Right kidney (tissue), 1 donor: Measurements from ENCODE around the gene BCL2.

ENCODE experiments used
- DNase-seq: peaks from one replicate; pipeline ENCODE4 v3.0.0-alpha.2; 2016

The BCL2 gene

DNA sequence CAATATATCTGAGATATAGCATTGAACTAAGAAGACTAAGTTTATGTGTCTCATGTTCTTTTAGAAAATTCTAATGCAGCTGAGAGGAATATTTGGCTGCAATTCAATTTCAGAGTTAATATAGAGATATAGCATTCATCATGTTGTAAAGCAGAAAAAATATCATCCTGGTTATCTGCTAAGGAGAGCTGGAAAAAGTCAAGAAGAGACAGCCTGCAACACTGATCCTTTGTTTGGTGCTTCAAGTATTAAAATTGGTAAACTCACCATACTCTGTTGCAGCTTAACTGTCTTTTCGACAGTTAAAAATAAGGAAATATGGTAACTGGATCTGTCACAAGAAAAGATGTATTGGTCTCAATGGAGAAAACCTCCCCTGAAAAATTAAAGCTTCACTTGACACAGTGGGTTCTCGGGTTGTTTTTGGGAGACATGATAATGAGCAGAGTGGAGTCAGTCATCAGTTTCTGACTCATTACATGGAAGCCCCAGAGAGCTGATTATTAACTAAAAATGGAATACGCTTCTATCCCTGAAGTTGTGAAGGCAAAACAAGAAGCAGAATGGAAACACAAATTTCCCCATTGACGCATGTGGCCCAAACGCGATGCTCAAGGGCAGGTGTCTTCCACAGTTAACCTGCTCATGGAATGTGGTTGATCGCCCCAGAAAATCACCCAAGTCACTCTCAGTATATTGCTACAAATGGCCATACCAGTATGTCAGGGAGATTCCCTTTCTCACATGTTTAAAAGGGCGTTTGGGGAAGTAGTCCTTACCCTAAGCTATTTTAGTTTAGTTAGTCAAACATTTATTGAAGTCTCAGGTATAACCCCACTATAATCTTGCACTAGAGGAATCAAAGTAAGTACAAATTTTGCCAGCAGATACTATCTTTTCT is 8.2 kb downstream of the BCL2 start:
- DNase-seq, result no peak

DNA sequence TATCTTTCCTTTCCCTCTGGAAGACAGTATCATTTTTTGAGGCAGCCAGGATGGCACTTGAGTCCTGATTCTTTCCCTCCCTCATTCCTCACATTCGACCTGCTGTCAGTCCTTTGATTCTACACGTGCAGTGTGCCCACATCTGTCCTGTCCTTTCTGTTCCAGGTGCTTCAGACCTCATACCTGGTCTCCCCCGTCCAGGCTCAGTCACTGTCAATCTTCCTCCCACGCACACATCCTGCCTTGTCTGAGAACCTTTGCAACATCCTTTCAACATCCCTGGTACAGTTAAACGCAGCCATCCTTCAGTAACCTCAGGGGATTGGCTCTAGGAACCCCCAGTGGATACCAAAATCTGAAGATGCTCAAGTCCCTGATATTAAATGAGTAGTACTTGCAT is 10.1 kb downstream of the BCL2 start:
- no peak for DNase-seq

DNA sequence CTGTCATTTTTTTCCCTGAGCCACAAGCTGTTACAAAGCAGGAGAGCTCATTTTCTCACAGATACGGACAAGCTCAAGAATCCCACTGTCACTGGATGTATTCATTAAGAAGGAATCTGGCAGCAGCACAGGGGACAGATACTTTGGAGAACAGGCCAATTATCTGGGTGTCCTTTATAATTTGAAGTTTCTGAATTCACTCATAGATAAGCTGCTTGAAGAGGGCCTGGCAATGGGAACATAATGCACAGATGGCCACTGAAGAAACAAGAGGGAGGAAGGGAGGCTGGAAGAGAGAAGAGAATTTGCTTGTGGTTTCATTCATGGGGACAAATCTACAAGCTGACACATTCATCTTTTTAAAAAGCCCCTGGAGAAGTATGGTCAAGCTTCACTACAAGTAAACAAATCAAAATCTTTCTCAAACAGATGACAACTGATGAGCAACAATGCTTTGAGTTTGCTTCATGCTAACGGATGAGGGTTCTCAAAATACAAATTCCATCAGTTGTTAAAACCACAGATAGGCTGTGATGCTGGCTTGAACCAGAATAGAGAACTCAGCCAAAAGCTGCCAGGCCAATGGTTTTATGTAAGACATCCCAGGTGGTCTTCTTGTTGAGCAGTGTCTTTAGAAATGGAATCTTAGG is 11.9 kb downstream of the BCL2 start:
- no peak for DNase-seq

DNA sequence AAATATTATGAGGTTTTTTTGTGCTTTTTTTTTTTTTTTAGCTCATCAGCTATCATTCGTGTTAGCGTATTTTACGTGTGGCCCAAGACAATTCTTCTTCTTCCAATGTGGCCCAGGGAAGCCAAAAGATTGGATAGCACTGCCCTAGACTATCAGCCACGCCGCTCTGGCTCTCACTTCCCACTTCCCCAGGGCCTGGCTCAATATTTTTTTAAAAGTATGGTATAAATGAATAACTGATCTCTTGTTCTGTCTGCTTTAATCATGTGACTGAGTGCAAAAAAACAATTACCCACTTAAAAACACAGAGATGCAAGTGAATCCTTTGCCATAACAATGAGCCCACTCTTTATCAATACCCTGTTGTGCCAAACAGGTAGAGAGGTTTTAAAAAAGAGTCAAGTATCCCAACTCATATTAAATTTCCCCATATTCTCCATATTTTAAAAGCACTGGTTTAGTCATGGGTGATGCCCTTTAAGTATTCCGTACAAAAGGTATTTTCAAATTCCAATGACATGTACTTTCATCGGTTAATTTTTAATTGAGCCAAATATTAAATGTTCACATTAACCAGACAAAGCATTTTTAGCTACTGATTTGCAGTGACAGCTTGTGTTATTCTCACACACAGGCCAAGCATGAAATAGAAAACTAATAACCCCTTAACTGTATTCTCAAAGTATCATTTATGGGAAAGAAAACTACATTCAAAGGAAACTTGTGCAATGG is 12.6 kb downstream of the BCL2 start:
- no peak for DNase-seq

DNA sequence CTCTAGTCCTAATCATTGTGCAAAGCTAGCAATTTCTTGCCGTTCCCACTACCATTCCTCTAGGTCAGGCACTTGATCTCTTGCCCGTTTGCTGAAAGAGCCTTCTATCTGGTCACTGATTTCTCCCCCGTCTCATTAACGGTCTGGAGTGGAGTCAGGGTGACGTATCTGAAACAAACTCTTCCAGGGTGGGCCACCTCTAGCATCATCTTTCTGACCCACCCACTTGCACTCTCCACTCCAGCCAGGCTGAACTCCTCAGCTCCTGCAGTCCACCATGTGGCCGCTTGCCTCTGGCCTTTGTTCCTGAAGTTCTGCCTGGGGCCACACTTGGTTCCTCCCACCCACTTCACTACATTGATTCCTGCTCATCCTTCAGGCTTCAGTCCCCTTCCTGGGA is 13.3 kb downstream of the BCL2 start:
- DNase-seq, result no peak

DNA sequence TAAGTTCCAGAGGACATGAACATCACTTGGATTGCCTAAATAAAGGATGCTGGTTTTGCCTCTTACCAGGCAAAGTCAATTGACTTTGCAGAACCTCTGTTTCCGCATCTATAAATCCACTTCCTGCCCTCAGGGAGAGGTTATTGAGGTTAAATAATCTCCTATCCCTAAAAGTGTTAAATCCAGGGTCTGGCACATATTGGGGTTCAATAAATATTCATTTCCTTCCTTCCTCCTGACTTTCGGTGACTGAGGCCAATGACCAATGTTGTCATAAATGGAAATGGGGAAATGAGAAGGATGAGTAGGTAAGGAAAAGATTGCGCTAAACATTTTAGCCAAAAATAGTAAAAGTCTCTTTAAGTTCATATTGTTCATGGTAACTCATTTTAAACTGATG is 16.0 kb downstream of the BCL2 start:
- DNase-seq, result no peak

DNA sequence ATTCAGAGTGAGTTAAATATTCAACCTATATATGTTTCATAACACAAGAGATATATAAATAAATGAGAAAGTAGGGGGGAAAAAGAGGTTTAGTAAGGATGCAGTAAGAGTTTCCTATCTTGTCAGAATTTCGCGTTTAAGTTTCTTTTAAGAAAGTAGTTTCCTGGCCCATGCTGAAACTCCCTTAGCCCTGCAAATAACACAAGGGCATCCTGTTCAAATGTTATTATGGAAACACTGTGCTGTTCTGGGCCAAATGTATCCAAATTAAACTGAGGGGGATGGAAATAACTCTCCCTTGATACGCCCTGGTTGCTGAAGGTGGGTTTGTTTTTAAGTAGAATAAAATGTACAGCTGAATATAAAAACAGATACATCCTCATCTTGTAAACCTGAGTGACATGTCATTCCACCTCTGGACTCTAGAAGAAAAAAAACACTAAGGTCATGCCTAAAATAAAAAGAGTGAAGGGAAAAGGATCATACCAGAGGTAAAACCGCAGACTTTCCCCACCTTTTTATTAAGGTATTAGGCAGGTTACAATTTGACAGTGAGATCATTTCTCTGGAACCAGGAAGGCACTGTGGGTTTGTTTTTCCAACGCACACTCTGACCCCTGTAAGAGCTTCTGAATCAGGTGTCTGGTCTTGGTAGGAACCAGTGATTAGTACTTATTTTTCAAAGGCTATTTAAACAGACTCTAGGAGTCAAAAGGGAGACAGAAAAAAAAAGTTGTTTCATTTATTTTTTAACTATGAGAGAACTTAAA is 16.7 kb downstream of the BCL2 start:
- no peak for DNase-seq

DNA sequence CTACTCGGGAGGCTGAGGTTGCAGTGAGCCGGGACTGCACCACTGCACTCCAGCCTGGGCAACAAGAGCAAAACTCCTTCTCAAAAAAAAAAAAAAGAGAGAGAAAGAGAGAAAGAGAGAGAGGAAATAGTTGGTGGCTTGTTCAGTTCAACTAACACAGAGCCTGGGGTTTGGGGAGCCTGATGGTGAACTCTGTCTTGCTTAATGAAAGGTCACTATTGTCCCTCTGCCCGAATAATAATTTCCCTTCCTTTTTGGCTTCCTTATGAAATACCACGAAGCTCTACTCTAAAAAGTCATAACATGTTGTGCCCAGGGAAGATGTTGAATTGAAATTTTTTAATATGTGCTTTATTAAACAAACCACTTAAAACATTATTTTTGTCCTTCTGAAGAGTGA is 17.3 kb downstream of the BCL2 start:
- DNase-seq, result no peak

DNA sequence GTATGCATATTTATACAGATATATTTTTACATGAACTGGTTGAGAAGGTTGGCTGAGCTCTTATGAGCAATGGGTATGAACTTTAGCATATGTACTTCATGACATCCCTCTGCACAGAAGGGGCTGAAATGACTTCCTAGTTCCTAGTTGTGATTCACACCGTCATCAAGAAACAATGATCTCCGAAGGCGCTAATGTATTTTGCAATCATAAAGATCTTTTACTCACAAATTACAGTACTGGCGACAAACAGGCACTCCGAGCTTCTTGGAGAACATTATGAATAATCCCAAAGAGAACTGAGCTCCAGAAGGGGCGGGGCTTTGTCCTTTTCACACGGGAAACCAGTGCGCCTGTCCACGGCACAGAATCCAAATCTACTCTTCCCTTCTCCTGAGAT is 18.1 kb downstream of the BCL2 start:
- DNase-seq, result no peak

DNA sequence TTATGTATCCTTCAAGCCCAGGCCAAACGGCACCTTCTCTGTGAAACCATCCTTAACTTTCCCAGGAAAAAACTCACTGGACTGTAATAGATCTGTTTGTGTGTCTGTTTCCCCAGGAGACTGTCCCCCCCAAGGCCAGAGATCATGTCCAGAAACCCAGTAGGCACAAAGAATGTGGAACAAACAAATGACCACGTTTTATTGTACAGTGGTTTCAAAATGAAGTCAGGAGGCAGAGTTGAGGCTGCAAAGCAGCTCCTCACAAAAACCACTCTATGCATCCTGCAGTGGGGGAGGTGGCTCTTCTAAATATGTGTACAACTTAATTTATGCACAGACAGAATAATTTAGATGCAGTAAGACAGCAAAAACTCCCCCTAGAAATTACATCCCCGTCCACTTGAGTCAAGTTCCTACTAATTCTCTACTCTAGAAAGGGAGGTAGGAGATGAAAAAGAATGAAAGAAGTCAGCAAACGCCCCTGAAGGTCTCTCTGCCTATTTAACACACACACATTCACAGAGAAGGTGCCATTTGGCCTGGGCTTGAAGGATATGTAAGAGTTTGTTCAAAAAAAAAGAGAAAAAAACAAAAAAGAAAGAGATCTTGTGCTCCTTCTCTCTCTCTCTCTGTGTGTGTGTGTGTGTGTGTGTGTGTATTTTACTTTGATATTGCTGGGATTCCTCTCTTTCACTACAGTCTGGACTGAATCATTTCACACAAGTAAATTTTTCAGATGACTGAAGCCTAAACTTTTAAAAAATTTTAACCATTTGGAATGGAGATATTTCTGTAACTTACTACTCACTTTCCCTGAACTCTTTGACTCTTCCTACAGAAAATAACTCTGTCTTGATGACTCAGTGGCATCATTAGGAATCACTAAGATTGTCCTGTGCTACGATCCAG is 19.5 kb downstream of the BCL2 start:
- no peak for DNase-seq

DNA sequence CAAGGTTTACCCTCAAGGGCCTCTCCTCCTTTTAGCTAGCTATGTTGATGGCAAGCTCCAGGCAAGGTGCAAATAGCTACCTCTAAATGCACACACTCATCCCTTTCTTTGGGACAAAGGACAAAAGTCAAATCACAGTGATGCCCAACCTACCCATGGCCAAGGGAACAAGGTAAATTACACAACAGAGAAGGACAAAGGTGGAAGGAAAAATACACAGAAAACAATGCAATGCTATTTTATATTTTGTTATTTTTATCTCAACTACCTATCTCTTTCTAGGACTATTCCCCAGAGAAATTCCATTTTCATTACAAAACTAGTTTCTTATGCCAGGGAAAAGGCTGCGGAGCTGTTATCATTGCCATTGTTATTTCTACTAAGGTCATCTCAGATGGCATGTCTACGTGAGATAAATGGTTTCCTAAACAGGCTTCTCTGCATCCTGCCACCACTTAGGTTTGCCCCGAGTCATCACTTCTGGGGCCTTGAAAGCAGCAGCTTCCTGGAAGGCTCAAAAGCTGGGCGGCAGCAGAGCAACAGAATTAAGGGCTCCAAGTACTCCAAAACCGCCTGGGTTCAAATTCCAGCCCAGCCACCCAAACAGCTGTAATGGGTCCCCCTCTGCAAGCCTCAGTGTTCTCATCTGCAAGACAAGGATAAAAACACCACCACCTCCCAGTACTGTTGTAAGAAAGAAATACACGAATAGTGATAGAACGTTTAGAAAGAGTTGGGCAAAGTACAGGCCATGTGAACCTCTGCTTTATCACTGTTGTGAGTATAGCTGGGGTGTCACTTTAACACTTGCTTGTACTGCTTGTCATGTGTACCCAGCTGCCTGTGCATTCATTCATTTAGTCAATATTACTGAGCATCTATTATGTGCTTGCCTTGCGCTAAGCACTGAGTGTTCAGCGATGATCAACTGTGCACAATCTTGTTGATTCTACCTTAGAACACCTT is 20.9 kb downstream of the BCL2 start:
- DNase-seq, result no peak

DNA sequence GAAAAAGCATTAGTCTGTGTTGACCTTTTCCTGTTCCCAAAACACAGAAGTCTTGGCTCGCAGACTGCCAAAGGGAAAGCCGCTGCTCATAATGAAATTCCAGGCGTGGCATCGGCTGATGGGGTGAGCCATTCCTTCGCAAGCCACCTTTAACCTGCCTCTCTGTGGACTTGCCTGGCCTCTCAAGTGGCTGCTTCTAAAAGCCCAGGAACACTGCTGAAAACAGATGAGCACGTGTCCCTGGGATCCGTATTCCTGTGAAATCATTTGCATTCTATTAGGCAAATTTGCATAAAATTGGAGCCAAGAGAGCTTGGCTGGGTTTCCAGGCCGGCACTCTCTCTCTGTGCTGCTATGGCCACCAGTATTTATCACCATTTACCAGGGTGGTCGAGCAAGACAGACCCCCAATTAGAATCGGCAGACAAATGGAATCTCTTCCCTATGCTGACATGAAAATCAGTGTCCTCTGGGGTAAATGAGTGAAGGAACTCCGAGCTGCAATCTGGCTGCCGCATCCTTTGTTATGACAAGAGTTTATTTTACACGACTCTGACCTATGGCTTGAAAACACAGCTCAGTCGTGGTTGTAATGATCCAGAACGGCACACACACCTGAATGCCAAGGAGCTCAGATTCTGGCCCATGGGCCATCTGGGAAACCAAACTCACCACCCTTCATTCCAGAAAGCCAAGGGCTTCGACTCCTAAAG is 21.7 kb downstream of the BCL2 start:
- DNase-seq, result no peak

DNA sequence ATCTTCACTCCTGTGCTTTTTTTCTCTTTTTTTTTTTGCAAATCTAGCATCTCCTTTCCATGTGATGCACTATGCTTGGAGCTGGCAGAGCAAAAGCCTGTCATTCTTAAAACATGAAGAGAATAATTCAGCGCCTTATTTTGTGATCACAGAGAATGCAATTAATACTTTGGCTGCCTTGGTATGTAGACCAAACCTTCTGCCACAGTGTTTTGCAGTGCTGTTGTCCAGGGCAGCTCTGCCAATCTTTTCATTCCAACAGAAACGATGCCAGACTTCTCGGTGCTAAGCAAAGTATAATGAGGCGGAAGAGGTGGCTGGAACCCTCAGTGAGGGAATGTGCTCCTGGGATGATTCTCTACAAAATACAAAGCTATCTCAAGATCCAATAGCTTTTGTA is 25.6 kb downstream of the BCL2 start:
- no peak for DNase-seq

DNA sequence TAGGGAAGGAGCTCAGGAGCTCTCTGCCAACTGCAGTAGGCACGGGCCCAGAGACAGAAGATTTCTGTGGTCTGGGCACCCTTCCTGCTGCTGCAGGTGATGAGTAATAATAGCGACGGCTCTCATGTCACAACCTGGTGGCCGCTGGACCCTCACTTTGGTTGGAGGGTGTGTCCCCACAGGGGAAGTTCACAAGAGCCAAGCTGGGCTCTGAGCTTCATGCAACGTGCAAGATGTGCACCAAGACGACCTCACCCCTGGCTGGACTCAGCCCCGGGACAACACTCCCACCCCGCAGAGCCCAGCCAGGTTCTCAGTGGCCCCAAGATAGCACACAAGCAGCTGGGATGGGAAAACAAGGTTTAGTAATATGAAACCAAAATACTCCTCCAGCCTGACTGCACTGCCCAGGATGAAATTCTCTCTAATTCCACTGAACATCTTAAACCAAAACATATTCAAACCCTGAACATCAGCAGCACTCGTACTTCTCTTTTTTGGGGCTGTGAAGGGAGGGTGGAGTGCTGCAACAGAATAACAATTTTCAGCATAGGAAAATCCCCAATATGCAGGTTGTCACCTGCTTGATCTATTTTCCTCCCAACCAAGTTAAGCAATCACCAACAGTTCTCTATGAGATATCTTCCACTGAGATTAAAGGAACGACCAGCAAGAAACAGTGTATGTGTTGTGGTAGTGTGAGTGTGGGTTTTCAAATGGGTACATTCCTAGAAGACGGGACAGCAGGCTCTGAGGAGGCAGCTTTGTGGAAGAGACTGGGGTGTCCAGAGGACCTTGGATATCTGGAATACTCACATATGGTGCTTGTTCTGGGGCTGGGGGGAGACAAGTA is 26.5 kb downstream of the BCL2 start:
- DNase-seq, result no peak

DNA sequence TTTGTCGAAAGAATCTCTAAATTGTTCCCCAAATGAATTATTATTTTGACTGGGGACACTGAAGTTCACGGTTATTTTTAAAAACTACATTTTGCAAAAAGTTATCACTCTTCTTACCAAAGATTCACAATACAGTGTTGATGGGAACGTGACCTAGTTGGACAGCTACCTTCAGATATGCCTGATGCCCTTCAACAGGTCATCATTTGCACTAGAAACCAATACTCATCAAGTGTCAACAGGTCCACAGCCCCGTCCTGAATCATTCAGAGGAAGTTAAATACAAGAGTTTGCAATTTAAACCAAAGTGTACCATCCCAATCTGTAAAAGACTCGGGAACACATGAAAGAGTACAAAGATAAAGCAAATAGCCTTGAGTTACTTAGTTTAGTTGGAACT is 28.3 kb downstream of the BCL2 start:
- no peak for DNase-seq

DNA sequence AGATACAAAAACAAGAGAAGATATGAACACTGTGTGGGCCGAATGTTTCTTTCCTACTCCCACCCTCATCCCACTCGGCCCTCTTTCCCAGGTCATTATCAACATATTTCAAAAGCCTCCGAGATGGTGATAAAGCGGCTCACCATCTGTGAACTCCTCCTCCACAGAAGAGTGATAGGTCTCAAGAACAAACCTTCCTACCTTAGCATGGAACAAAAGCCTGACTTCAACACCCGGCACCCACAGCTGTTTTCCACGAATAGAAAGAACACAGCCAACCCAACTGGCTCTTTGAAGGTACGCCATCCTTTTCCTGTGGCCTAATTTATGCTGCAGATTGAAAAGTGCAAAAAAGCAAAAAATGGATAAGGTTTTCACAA is 28.8 kb downstream of the BCL2 start:
- no peak for DNase-seq

DNA sequence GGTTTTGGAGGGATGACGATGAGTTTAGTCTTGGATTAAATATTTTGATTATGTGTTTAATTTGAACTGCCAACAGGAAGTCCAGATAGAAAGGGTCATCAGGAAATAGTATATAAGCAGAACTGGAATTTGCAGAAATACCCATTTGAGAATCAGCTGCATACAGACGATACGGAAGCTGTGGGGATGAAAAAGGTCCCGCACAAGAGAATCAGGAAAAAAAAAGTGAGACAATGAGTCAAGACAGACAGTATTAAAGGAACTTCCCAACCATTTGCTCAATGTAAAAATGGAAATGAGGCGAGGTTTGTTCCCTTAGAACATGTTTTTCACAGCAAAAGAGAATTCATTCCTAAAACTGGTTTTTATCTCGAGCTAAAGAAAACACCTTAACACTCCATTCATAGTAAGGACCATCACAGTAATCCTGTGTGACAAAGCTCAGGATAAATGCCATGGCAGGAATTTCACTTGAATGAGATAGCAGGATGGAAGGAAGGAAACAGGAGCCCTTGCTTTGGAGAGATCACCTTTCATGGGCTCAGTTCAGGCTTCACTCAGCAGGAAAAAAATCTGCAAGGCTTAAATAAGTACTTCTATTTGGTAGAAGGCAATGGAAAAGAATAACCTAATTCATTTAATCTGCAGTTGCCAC is 29.3 kb downstream of the BCL2 start:
- DNase-seq, result no peak

DNA sequence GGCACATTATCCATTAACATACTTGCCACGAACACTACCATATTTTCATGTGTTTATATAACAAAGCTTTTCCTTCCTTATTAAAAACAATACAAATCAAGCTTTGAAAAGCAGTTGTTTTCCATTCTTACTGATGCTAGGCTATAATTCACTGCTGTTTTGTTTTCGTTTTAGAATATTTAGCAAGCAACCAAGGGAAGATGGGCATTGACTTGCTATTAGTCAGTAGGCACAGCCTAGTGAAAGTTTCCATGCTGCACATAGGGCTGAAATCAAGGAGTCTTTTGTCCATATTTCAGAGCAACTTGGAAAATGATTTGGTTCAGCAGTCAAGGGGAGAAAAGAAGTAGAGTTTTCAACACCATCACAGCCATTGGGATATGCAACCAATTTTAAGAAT is 31.3 kb downstream of the BCL2 start:
- DNase-seq, result no peak
